Hepatocyte (in vitro differentiated cells): Measurements from ENCODE around the gene LELP1.

ENCODE experiments used
- EZH2phosphoT487 ChIP-seq: fragments of 200-600 bp; sonication (generic); IDR thresholded peaks from one replicate; pipeline ENCODE4 v1.6.1; 2018; ENCODE audit warnings: antibody characterized with exemption, mild to moderate bottlenecking, low read depth, moderate library complexity; ENCODE audit not compliant: unreplicated experiment, severe bottlenecking
- TF ChIP-seq, protein P1 (sequence below): fragments of 200-600 bp; sonication (generic); IDR thresholded peaks from 2 replicates; pipeline ENCODE4 v1.5.1; 2016; ENCODE audit warnings: antibody characterized with exemption, mild to moderate bottlenecking; ENCODE audit not compliant: poor library complexity

DNA sequence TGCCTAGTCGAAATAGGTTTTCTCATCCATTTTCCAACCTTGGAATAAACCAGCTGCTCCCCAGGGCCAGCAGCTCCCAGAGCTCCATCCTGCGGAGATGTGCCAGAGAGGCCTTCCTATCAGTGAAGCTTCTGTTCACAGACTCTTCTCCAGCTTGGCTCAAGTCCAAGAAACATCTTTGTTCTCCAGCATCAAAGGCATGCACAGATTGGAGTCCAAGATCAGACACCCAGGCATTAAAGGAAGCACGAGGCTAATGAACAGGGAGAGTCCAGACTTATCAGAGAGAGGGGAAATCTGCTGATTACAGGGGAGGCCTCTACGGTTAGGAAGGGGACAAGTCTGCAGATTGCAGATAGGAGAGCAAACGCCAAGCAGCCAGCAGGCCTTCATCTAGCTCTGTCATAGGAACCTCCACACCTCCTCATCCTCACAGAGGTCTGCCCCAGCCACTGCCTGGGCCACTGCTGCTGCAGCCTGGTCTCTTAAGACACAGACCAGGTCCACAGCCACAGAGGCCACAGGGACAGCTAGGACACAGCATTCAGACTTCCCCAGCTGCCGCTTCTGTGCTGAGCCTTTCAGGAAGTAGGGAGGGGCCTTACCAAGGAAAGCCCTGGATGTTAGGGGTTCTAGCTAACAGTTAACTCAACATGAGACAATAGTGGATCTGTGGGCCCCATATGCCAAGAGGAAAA lies 17.5 kb downstream of the LELP1 start:
- TF ChIP-seq, protein P1, sequence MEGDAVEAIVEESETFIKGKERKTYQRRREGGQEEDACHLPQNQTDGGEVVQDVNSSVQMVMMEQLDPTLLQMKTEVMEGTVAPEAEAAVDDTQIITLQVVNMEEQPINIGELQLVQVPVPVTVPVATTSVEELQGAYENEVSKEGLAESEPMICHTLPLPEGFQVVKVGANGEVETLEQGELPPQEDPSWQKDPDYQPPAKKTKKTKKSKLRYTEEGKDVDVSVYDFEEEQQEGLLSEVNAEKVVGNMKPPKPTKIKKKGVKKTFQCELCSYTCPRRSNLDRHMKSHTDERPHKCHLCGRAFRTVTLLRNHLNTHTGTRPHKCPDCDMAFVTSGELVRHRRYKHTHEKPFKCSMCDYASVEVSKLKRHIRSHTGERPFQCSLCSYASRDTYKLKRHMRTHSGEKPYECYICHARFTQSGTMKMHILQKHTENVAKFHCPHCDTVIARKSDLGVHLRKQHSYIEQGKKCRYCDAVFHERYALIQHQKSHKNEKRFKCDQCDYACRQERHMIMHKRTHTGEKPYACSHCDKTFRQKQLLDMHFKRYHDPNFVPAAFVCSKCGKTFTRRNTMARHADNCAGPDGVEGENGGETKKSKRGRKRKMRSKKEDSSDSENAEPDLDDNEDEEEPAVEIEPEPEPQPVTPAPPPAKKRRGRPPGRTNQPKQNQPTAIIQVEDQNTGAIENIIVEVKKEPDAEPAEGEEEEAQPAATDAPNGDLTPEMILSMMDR, result no peak
- TF ChIP-seq EZH2phosphoT487, result no peak
